GM12878 (cell line): Measurements from ENCODE around the gene TRABD2B.

Experiments
- ATF2 ChIP-seq: IDR thresholded peaks from 2 replicates; pipeline ENCODE4 v1.6.1; 2012; ENCODE audit warnings: low read length, inconsistent platforms
- CTCF ChIP-seq, 3 experiments: IDR thresholded peaks in 2 of 3; conservative IDR thresholded peaks in 1 of 3; 2 replicates each; pipeline ENCODE4 v1.5.1; 2011; ENCODE audit warnings: low read depth in 3 of 3, low read length in 3 of 3, mild to moderate bottlenecking in 3 of 3, control low read depth in 2 of 3, moderate library complexity in 2 of 3, inconsistent platforms in 1 of 3, mixed read lengths in 1 of 3; ENCODE audit not compliant: control insufficient read depth in 2 of 3, insufficient read depth in 1 of 3; ENCODE audit errors: extremely low read depth in 1 of 3
- DPF2 ChIP-seq: fragments of 450-650 bp; IDR thresholded peaks from 2 replicates; pipeline ENCODE4 v1.6.1; 2017; ENCODE audit warnings: mild to moderate bottlenecking
- MAX ChIP-seq: IDR thresholded peaks from 2 replicates; pipeline ENCODE4 v1.6.1; 2012; ENCODE audit warnings: low read depth, low read length, improper control_type of control experiment
- MEF2A ChIP-seq: IDR thresholded peaks from 2 replicates; pipeline ENCODE4 v1.6.1; 2011; ENCODE audit warnings: low read depth, mild to moderate bottlenecking, low read length, moderate library complexity; ENCODE audit not compliant: insufficient read depth
- NR2C2 ChIP-seq: IDR thresholded peaks from 2 replicates; pipeline ENCODE4 v1.6.1; 2011; ENCODE audit warnings: borderline replicate concordance, low read depth; ENCODE audit not compliant: control insufficient read depth, insufficient read length
- PBX3 ChIP-seq: IDR thresholded peaks from 2 replicates; pipeline ENCODE4 v1.6.1; 2011; ENCODE audit warnings: mild to moderate bottlenecking, low read depth, low read length, moderate library complexity; ENCODE audit not compliant: insufficient replicate concordance
- POLR2A ChIP-seq: IDR thresholded peaks from 2 replicates; pipeline ENCODE4 v1.6.1; 2011; ENCODE audit warnings: low read depth, mild to moderate bottlenecking, low read length
- POLR2AphosphoS5 ChIP-seq: IDR thresholded peaks from 2 replicates; pipeline ENCODE4 v1.6.1; 2011; ENCODE audit warnings: mild to moderate bottlenecking, low read length, inconsistent platforms
- TCF12 ChIP-seq: IDR thresholded peaks from 2 replicates; pipeline ENCODE4 v1.6.1; 2011; ENCODE audit warnings: low read depth, mild to moderate bottlenecking, low read length
- ZNF274 ChIP-seq: IDR thresholded peaks from one replicate; pipeline ENCODE4 v1.8.0; 2011; ENCODE audit not compliant: insufficient read length, insufficient read depth

GRCh38 chr1:48021792-48022191 lies 24.6 kb upstream of the TRABD2B start:
- no peak for TF ChIP-seq NR2C2
- TF ChIP-seq ZNF274: no peak
- no peak for TF ChIP-seq TCF12
- no peak for TF ChIP-seq DPF2
- no peak for TF ChIP-seq PBX3
- no peak for TF ChIP-seq POLR2A
- TF ChIP-seq MAX: no peak
- TF ChIP-seq CTCF (IDR thresholded peaks at IDR 0.05 in 2 of 3, conservative IDR thresholded peaks at IDR 0.05 in 1 of 3; ENCODE audit: control insufficient read depth in 2 of 3, extremely low read depth in 1 of 3, insufficient read depth in 1 of 3, low read depth in 3 of 3, low read length in 3 of 3): no peak
- TF ChIP-seq ATF2: no peak
- TF ChIP-seq MEF2A: no peak
- no peak for TF ChIP-seq POLR2AphosphoS5
